COLO668 (cell line): Measurements from ENCODE around the gene MBOAT7.

Experiments
- DNase-seq: peaks from one replicate; lab custom pipeline; 2025; ENCODE audit not compliant: unreplicated experiment; lab: John Stamatoyannopoulos, UW

Gene MBOAT7

GRCh38 chr19:54145541-54146158, 43.7 kb downstream of the MBOAT7 start:
- no peak for DNase-seq

- no peak for DNase-seq
These were observed 47.1 kb downstream of the MBOAT7 start for GRCh38 chr19:54142166-54142780.

GRCh38 chr19:54141356-54141755, 48.0 kb downstream of the MBOAT7 start:
- DNase-seq, result no peak

GRCh38 chr19:54138489-54139256, 50.7 kb downstream of the MBOAT7 start:
- no peak for DNase-seq

- peak; percentile 31 for DNase-seq
These were observed 51.5 kb downstream of the MBOAT7 start, which contains the start of gene CNOT3 for GRCh38 chr19:54137699-54138488. Gene CNOT3, plus strand, starts transcription at chr19:54137762. Its CDS starts 5,217 bp downstream, at chr19:54142979.

GRCh38 chr19:54136864-54137698, 52.3 kb downstream of the MBOAT7 start:
- peak; percentile 99 for DNase-seq

GRCh38 chr19:54136086-54136863, 53.1 kb downstream of the MBOAT7 start:
- peak; percentile 30 for DNase-seq

- no peak for DNase-seq
These were observed 55.3 kb downstream of the MBOAT7 start for GRCh38 chr19:54133957-54134590.

GRCh38 chr19:54133312-54133956, 55.9 kb downstream of the MBOAT7 start:
- DNase-seq, result no peak

- no peak for DNase-seq
These were observed 59.8 kb downstream of the MBOAT7 start for GRCh38 chr19:54129617-54129996.

GRCh38 chr19:54128796-54129616, 60.4 kb downstream of the MBOAT7 start:
- no peak for DNase-seq

GRCh38 chr19:54128441-54128725, 61.0 kb downstream of the MBOAT7 start:
- DNase-seq, result no peak

GRCh38 chr19:54127688-54128440, 61.5 kb downstream of the MBOAT7 start:
- no peak for DNase-seq

GRCh38 chr19:54125713-54126112, 63.7 kb downstream of the MBOAT7 start:
- no peak for DNase-seq

GRCh38 chr19:54124393-54124792, 65.0 kb downstream of the MBOAT7 start:
- no peak for DNase-seq

GRCh38 chr19:54123682-54124081, 65.7 kb downstream of the MBOAT7 start:
- no peak for DNase-seq
